Left colon (tissue), 2 donors: ENCODE results near the gene NBPF4. TPM values are rescaled to one million over a fixed set of nuclear protein-coding genes. Genes with fewer than 3 reads are reported as not detected.
A peak's percentile ranks its signal among the peaks of the same experiment; 100 is the strongest.
"Not testable (repeated sequence)": the region's sequence is repeated elsewhere in the genome, so short reads cannot be mapped to it uniquely, and the experiment has no call there.

Experiments
- ATAC-seq: fragments of 200-7000 bp; cut with Tn5 transposase; one replicate; pipeline ENCODE4 v1.9.1; 2020; ENCODE audit warnings: mild to moderate bottlenecking, moderate library complexity
- DNase-seq, 2 donors: peaks; one replicate each; pipeline ENCODE4 v3.0.0-alpha.2; 2020
- intact Hi-C, 2 donors: fragments of 100-400 bp; cut with DNase I in 1 of 2; cut with micrococcal nuclease in 1 of 2; formaldehyde crosslinking; loops; one replicate each; pipeline versions ENCODE4 v1.11.2 to v1.14.0; 2022; cut with DNase I, micrococcal nuclease
- long read RNA-seq: library from polyadenylated mRNA; unstranded; transcript quantifications from one replicate; pipeline ENCODE4 v2.0.0, GENCODE V29; 2021
- total RNA-seq, 2 donors: library from RNA; stranded (reverse); fragmentation: NEBNext Ultra II Directional; extraction: Animal tissue kit (Norgen Biotek cat#: 25700); gene quantifications; one replicate each; pipeline ENCODE4 v1.2.1, GENCODE V29; 2021
- donor health status: DM: no; HTN: no; CAD: no.
- donor health status: DM: yes; HTN: yes; CAD: no.

Gene NBPF4, protein sequence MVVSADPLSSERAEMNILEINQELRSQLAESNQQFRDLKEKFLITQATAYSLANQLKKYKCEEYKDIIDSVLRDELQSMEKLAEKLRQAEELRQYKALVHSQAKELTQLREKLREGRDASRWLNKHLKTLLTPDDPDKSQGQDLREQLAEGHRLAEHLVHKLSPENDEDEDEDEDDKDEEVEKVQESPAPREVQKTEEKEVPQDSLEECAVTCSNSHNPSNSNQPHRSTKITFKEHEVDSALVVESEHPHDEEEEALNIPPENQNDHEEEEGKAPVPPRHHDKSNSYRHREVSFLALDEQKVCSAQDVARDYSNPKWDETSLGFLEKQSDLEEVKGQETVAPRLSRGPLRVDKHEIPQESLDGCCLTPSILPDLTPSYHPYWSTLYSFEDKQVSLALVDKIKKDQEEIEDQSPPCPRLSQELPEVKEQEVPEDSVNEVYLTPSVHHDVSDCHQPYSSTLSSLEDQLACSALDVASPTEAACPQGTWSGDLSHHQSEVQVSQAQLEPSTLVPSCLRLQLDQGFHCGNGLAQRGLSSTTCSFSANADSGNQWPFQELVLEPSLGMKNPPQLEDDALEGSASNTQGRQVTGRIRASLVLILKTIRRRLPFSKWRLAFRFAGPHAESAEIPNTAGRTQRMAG
- under 1 TPM in 1 of 2 donors, not detected in 1; 0.53 TPM for total RNA-seq
- long read RNA-seq = 0 reads

DNA sequence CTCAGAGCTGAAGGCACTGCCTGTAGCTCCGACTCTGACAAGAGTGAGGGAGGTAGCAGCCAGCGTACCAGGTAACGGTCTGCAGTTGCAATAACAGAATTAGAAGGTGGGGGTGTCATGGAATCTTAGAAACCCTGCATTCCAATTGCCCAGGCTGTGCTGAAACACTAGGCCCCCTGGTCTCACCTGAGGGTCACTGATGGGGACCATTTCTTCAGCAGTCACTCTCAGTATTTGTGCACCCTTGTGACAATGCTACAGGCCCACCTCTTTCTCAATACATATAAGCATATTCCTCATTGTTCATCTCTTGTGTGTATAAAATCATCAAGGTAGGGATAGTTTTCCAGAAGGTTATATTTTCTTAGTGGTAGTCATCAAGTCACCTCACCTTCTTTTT, at the start of gene NBPF4:
Gene NBPF4, minus strand, starts transcription at position 101 of the 400 bp plus-strand sequence. CDS start 315 bp downstream, outside the sequence.
- ATAC-seq, DNase-seq, intact Hi-C loops: not testable (repeated sequence)

DNA sequence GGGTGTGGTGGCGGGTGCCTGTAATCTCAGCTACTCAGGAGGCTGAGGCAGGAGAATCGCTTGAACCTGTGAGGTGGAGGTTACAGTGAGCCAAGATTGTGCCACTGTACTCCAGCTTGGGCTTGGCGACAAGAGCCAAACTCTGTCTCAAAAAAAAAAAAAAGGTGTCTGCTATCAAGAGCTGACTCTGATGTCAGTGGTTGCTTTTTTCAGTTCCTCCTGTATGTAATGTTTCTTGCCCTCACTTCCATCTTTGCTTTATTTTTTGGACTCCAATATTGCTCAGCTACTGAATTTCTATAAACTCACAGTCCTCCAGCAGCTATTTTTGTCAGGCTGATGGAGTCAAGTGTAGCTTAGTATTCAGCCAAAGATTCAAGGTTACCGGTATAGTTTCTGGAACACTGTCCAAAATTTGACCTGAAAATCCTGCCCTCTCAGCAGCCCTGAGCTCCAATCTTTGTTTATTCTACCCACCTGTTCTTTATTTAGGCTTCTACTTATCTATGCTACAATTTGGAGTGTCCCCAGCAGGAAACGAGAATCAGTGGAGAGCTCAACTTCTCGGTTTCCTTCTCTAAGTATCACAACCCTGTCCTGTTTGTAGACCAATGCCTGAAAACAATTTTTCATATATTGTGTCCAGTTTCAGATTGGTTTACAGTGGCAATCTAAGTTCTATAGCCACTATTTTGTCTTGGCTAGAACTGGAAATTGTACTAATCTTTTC, 38.8 kb upstream of the NBPF4 start:
- DNase-seq, ATAC-seq, intact Hi-C loops: not testable (repeated sequence)

DNA sequence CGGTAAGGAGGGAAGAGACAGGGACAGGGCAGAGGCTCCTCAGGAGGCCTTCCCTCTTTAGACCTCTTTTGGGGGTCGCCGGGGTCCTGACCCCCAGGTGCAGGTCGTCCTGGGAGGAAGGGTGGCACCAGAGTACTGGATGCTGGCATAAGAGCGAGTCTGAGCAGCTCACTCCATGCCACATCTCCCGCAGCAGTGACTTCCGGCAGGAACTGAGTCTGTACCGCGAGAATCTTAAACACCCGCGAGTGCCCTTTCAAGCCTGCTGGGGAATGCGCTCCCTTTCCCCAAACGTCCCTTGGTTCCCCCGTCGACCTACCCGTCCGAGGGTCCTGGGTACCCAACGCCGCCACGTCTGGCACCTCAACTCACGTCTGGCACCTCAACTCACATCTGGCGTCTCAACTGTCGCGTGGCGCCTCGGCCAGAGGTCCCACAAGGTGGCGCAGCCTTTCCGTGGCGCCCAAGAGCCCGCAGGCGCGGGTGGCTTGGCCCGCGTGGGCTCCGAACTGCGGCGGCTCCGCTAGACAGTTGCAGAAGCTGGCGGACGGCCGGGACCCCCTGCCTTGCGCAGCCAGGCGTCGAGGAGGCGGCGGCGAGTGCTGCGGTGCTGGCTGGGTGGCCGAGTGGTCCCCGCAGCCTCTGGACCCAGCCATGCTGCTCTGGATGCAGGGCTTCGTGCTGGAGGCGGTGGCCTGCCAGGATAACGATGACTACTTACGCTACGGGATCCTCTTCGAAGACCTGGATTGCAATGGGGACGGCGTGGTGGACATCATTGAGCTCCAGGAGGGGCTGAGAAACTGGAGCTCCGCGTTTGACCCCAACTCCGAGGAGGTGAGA, 28.8 kb upstream of the NBPF4 start:
- ATAC-seq = peak; percentile 92
- DNase-seq, intact Hi-C loops: not testable (repeated sequence)

- ATAC-seq = peak; percentile 97
- DNase-seq, intact Hi-C loops: not testable (repeated sequence)
Measured at GRCh38 chr1:108267097-108267496, 23.2 kb upstream of the NBPF4 start.

- ATAC-seq, intact Hi-C loops, DNase-seq: not testable (repeated sequence)
Measured at GRCh38 chr1:108261967-108262366, 18.1 kb upstream of the NBPF4 start.

- ATAC-seq, intact Hi-C loops, DNase-seq: not testable (repeated sequence)
Measured at GRCh38 chr1:108261519-108261918, 17.6 kb upstream of the NBPF4 start.

GRCh38 chr1:108260578-108261259, 16.8 kb upstream of the NBPF4 start:
- not testable (repeated sequence) for DNase-seq

DNA sequence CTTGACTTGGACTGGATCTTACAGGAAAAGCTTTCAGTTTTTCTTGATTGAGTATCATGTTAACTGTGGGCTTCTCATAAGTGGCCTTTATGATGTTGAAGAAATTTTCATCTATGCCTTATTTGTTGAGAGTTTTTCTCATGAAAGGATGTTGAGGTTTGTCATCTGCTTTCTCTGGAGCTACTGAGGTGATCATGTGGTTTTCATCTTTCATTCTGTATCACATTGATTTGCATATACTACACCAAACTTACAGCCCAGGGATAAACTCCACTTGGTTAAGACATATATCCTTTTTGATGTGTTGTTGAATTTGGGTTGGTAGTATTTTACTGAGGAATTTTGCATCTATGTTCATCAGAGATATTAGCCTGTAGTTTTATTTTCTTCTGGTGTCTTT, 11.6 kb upstream of the NBPF4 start:
- intact Hi-C loops, DNase-seq: not testable (repeated sequence)

More at GRCh38 chr1:108260578-108261259, 16.8 kb upstream of the NBPF4 start:
- intact Hi-C loops, ATAC-seq: not testable (repeated sequence)

DNA sequence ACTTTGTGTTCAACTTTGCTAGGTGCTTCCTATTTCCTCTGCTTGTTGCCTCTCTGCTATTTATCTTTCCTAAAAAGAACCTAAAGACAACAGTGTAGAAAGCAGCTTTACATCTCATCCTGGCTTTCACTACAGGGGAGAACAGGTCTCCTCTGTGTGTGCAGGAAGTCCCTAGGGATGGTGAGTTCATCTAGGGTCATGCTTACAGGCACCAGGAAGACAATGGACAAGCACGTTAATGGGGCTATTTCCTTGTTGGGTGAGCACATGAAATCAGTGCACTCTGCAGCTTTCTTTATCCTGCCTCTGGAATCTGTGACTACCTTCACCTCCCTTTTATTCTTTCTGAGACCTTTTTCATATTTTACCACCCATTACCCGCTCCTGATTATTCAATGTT, 4.5 kb downstream of the NBPF4 start:
- ATAC-seq = peak; percentile 98
- intact Hi-C loops, DNase-seq: not testable (repeated sequence)

More for the DNA sequence above, 11.6 kb upstream of the NBPF4 start:
- ATAC-seq = not testable (repeated sequence)

GRCh38 chr1:108235308-108235707, 8.6 kb downstream of the NBPF4 start:
- not testable (repeated sequence) for ATAC-seq

DNA sequence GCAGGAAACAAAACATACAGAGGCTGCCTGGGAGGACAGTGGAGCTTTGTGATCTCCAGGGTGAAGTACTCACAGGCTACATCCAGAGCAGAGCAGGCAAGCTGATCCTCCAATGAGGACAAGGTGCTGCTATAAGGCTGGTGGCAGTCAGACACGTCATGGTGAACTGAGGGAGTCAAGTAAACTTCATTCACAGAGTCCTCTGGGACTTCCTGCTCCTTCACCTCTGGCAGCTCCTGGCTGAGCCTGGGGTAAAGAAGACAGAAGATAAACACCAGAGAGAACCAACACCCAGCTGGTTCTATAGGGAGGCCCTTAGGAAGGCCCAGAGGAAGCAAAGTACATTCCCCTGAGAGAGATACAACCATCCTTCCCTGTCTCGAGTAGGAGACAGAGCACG, 11.7 kb downstream of the NBPF4 start:
- DNase-seq, intact Hi-C loops: not testable (repeated sequence)
- ATAC-seq = peak; percentile 83

More at GRCh38 chr1:108235308-108235707, 8.6 kb downstream of the NBPF4 start:
- DNase-seq, intact Hi-C loops: not testable (repeated sequence)

- intact Hi-C loops, DNase-seq: not testable (repeated sequence)
- ATAC-seq = peak; percentile 67
Measured at GRCh38 chr1:108229976-108230375, 13.9 kb downstream of the NBPF4 start.

- intact Hi-C loops, ATAC-seq, DNase-seq: not testable (repeated sequence)
Measured at GRCh38 chr1:108227772-108228171, 16.1 kb downstream of the NBPF4 start.

DNA sequence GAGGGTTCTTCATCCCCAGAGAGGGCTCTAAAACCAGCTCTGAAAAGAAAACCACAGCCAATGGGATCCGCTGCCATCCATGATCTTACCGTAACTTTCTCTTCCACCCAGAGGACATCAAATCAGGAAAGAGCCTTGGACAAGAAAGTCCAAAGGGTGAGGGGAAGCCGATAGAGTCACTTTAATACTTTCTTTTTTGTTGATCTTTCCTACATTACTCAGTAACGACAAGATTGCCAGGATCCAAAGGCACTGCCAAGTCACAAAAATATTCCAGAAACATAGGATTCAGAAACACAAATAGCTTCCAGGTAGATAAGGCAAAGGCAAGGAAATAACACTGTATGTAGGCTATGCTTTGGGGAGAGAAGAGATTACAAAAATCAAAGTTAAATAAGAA, 17.0 kb downstream of the NBPF4 start:
- DNase-seq, intact Hi-C loops: not testable (repeated sequence)
- ATAC-seq = peak; percentile 77

DNA sequence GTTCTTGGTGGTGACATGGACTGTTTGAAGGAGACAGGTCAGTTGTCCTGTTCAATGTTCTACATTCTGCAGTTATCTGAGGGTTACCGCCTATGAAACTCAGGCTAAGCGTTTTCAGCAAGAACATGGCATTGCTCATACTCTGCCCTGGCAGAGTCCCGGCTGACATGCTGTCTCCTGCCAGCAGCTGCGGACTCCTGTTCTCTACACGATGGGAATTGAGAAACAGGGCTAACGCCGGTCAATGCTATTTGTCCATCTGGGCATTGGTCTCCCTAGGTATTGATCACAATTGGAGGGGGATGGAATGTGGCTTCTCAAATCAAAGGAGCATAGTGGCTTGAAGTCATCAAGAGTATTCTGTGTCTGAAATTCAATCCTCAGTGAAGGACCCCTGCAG, 20.6 kb downstream of the NBPF4 start:
- ATAC-seq, DNase-seq, intact Hi-C loops: not testable (repeated sequence)

- intact Hi-C loops = not testable (repeated sequence)
Measured at GRCh38 chr1:108217515-108218174, 26.2 kb downstream of the NBPF4 start.

GRCh38 chr1:108217007-108217406, 26.9 kb downstream of the NBPF4 start:
- intact Hi-C loops, DNase-seq, ATAC-seq: not testable (repeated sequence)

More at GRCh38 chr1:108217515-108218174, 26.2 kb downstream of the NBPF4 start:
- not testable (repeated sequence) for DNase-seq, ATAC-seq
